ENCODE results near the gene LRBA. TPM values are rescaled to one million over a fixed set of nuclear protein-coding genes. Genes with fewer than 3 reads are reported as not detected.

The LRBA gene
- polyA plus RNA-seq, 1 of the 3 experiments (the other 2 are of a cell fraction): 11.4 TPM

DNA sequence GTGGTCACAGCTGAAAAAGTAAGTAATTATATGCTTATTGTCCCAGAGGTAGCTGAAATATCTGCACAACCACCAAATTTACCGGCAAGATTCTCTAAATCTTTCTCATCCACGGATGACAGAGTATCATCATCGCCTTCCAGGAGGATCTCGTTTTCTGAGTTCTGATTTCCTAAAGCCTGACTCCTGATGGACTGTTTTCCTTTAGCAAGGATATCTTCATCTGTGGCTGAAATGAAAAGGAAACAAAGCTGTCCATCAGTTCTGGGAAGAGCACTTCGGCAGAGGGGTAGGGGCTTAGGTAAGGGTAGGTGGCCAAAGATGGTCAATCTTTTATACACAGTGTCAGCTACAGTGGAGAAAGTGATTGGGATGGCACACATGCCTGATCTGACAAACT, 424.5 kb downstream of the LRBA start:
- no peaks in the 10 kb centered on the region for H3K36me3 ChIP-seq (replicated peaks in 1 of 2; ENCODE audit: control insufficient read depth in 1 of 2, insufficient read depth in 2 of 2, low read length in 1 of 2)
- CTCF ChIA-PET: interaction anchor here (0.8 to 2.1 kb wide), 4 partner anchors 18 to 293 kb away, joined by 3 to 4 read pairs (median 4); no protein-coding TSS in a partner anchor
- no peaks in the 10 kb centered on the region for H3K9me2 ChIP-seq
- H3K79me2 ChIP-seq (ENCODE audit: insufficient read depth): peaks cover 11% of the 10 kb centered on the region; the same call in 1 of the 2 replicates
- H3K4me1 ChIP-seq (ENCODE audit: control insufficient read depth in 1 of 2, insufficient read depth in 2 of 2, low read depth in 1 of 2, low read length in 1 of 2): peaks cover 3 to 11% of the 10 kb centered on the region in 2 experiments; a peak in 3 of 4 replicates
- no peaks in the 10 kb centered on the region for H3K9me3 ChIP-seq
- WGBS (ENCODE audit: low lambda C conversion rate): 97% methylated on average over 5 of the region's 5 CpGs
- H4K20me1 ChIP-seq (ENCODE audit: insufficient read depth): no peaks in the 10 kb centered on the region
- no peak overlapping the region for H3K9ac ChIP-seq
- H3F3A ChIP-seq (replicated peaks; ENCODE audit: insufficient read depth): no peaks in the 10 kb centered on the region
- POLR2A ChIA-PET: no interaction called here
- no peak for DNase-seq
- H3K4me3 ChIP-seq (ENCODE audit: low read depth in 2 of 2, low read length in 1 of 2): no peak overlapping the region
- no peak overlapping the region for H3K4me2 ChIP-seq
- H2AFZ ChIP-seq (ENCODE audit: low read depth): no peak overlapping the region
- TF ChIP-seq FOXM1 (IDR thresholded peaks at IDR 0.05; ENCODE audit: low read depth) (no peak), NFIC (IDR thresholded peaks at IDR 0.05; ENCODE audit: borderline replicate concordance) (no peak), SIN3A (IDR thresholded peaks at IDR 0.05; ENCODE audit: borderline replicate concordance, low read depth, low read length) (no peak), RXRA (IDR thresholded peaks at IDR 0.05; ENCODE audit: borderline replicate concordance, low read depth) (no peak), MXI1 (IDR thresholded peaks at IDR 0.05; ENCODE audit: low read depth, low read length) (no peak), TAF1 (IDR thresholded peaks at IDR 0.05; ENCODE audit: borderline replicate concordance, low read depth, low read length) (no peak), RAD21 (IDR thresholded peaks at IDR 0.05; ENCODE audit: low read length) (no peak), RCOR1 (IDR thresholded peaks at IDR 0.05; ENCODE audit: low read length) (no peak), GABPA (IDR thresholded peaks at IDR 0.05; ENCODE audit: low read depth) (no peak), POLR2AphosphoS5 (IDR thresholded peaks at IDR 0.05; ENCODE audit: low read depth, low read length) (no peak), MEF2A (IDR thresholded peaks at IDR 0.05; ENCODE audit: borderline replicate concordance, low read depth) (no peak), RFX5 (IDR thresholded peaks at IDR 0.05; ENCODE audit: low read length) (no peak)
- TF ChIP-seq, protein P1, sequence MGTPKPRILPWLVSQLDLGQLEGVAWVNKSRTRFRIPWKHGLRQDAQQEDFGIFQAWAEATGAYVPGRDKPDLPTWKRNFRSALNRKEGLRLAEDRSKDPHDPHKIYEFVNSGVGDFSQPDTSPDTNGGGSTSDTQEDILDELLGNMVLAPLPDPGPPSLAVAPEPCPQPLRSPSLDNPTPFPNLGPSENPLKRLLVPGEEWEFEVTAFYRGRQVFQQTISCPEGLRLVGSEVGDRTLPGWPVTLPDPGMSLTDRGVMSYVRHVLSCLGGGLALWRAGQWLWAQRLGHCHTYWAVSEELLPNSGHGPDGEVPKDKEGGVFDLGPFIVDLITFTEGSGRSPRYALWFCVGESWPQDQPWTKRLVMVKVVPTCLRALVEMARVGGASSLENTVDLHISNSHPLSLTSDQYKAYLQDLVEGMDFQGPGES (IDR thresholded peaks at IDR 0.05; ENCODE audit: low read depth, low read length): no peak
- TF ChIP-seq, protein P2, sequence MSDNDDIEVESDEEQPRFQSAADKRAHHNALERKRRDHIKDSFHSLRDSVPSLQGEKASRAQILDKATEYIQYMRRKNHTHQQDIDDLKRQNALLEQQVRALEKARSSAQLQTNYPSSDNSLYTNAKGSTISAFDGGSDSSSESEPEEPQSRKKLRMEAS (IDR thresholded peaks at IDR 0.05; ENCODE audit: low read depth): no peak
- TF ChIP-seq, protein P3, sequence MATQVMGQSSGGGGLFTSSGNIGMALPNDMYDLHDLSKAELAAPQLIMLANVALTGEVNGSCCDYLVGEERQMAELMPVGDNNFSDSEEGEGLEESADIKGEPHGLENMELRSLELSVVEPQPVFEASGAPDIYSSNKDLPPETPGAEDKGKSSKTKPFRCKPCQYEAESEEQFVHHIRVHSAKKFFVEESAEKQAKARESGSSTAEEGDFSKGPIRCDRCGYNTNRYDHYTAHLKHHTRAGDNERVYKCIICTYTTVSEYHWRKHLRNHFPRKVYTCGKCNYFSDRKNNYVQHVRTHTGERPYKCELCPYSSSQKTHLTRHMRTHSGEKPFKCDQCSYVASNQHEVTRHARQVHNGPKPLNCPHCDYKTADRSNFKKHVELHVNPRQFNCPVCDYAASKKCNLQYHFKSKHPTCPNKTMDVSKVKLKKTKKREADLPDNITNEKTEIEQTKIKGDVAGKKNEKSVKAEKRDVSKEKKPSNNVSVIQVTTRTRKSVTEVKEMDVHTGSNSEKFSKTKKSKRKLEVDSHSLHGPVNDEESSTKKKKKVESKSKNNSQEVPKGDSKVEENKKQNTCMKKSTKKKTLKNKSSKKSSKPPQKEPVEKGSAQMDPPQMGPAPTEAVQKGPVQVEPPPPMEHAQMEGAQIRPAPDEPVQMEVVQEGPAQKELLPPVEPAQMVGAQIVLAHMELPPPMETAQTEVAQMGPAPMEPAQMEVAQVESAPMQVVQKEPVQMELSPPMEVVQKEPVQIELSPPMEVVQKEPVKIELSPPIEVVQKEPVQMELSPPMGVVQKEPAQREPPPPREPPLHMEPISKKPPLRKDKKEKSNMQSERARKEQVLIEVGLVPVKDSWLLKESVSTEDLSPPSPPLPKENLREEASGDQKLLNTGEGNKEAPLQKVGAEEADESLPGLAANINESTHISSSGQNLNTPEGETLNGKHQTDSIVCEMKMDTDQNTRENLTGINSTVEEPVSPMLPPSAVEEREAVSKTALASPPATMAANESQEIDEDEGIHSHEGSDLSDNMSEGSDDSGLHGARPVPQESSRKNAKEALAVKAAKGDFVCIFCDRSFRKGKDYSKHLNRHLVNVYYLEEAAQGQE (IDR thresholded peaks at IDR 0.05; ENCODE audit: low read depth, low read length): no peak
- TF ChIP-seq, protein P4, sequence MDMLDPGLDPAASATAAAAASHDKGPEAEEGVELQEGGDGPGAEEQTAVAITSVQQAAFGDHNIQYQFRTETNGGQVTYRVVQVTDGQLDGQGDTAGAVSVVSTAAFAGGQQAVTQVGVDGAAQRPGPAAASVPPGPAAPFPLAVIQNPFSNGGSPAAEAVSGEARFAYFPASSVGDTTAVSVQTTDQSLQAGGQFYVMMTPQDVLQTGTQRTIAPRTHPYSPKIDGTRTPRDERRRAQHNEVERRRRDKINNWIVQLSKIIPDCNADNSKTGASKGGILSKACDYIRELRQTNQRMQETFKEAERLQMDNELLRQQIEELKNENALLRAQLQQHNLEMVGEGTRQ (IDR thresholded peaks at IDR 0.05; ENCODE audit: borderline replicate concordance, low read depth, low read length): no peak
- H3K27me3 ChIP-seq (ENCODE audit: insufficient read depth): no peaks in the 10 kb centered on the region
- no peak overlapping the region for H3K27ac ChIP-seq (ENCODE audit: low read depth in 2 of 2, low read length in 1 of 2)

Measured in SK-N-SH (cell line).